ENCODE measurements around the gene TPSAB1. TPM values are rescaled to one million over a fixed set of nuclear protein-coding genes. Genes with fewer than 3 reads are reported as not detected.

The TPSAB1 gene
- total RNA-seq, 2 experiments from 2014 or later: not detected

DNA sequence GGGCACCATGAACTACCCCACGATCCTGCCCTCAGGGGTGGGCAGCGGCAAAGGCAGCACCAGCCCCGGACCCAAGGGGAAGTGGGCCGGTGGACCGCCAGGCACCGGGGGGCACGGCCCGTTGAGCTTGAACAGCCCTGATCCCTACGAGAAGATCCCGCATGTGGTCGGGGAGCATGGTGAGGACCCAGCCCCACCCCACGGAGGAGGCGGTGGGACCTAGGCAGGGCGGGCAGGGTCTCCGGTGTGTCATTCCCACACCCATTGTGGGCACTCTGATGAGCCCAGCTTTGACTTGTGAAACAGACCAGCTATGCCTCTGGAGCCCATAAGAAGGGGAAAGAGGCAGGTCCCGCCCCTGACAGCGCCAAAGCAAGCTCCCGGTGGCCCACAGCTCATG lies 38.2 kb upstream of the TPSAB1 start:
- DNase-seq (ENCODE audit: low spot score): no peak
- Histone ChIP-seq H2AFZ (ENCODE audit: low read length) (no peak overlapping the region), H3K4me2 (ENCODE audit: low read length) (no peak overlapping the region), H3K9me2 (ENCODE audit: insufficient read depth, low read length) (no peaks in the 10 kb centered on the region), H4K20me1 (ENCODE audit: insufficient read depth, low read length) (no peaks in the 10 kb centered on the region), H3K36me3 (ENCODE audit: insufficient read depth, low read length) (no peaks in the 10 kb centered on the region), H3K27ac (ENCODE audit: low read depth, low read length, poor library complexity, severe bottlenecking) (no peak overlapping the region), H3K4me3 (ENCODE audit: low read depth, low read length, poor library complexity, severe bottlenecking) (no peak overlapping the region), H3K79me2 (ENCODE audit: insufficient read depth, low read depth, low read length) (no peaks in the 10 kb centered on the region), H3K4me1 (ENCODE audit: insufficient read depth, low read length, poor library complexity, severe bottlenecking) (no peaks in the 10 kb centered on the region), H3K9me3 (ENCODE audit: low read length) (no peaks in the 10 kb centered on the region)
- intact Hi-C loops (cut with micrococcal nuclease; ENCODE audit: unreplicated experiment): no loop called here
- POLR2A ChIA-PET: no interaction called here
- TF ChIP-seq EZH2phosphoT487 (IDR thresholded peaks at IDR 0.05; ENCODE audit: borderline replicate concordance, low read depth, low read length): no peak
- TF ChIP-seq CTCF (conservative IDR thresholded peaks at IDR 0.05; ENCODE audit: low read length): no peak
- no TSS peak for BruUV-seq (replicated peaks)
- CTCF ChIA-PET (ENCODE audit: unreplicated experiment): no interaction called here

DNA sequence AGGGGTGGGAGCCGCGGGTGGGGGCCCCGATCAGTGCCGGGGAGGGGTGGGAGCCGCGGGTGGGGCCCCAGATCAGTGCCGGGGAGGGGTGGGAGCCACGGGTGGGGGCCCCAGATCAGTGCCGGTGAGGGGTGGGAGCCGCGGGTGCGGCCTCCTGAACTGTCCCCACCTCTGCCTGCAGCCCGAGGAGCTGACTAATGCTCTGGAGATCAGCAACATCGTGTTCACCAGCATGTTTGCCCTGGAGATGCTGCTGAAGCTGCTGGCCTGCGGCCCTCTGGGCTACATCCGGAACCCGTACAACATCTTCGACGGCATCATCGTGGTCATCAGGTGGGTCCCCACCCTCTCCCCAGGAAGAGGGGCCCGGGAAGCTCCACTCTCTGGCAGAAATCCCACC lies 35.6 kb upstream of the TPSAB1 start:
- Histone ChIP-seq H3K79me2 (ENCODE audit: insufficient read depth, low read depth, low read length) (no peaks in the 10 kb centered on the region), H3K9me2 (ENCODE audit: insufficient read depth, low read length) (no peaks in the 10 kb centered on the region), H3K4me1 (ENCODE audit: insufficient read depth, low read length, poor library complexity, severe bottlenecking) (no peaks in the 10 kb centered on the region), H3K4me2 (ENCODE audit: low read length) (no peak overlapping the region), H2AFZ (ENCODE audit: low read length) (no peak overlapping the region), H3K36me3 (ENCODE audit: insufficient read depth, low read length) (no peaks in the 10 kb centered on the region), H3K27ac (ENCODE audit: low read depth, low read length, poor library complexity, severe bottlenecking) (no peak overlapping the region), H4K20me1 (ENCODE audit: insufficient read depth, low read length) (no peaks in the 10 kb centered on the region), H3K9me3 (ENCODE audit: low read length) (no peaks in the 10 kb centered on the region), H3K4me3 (ENCODE audit: low read depth, low read length, poor library complexity, severe bottlenecking) (no peak overlapping the region)
- CTCF ChIA-PET (ENCODE audit: unreplicated experiment): no interaction called here
- DNase-seq (ENCODE audit: low spot score): no peak
- POLR2A ChIA-PET: no interaction called here
- no TSS peak for BruUV-seq (replicated peaks)
- intact Hi-C loops (cut with micrococcal nuclease; ENCODE audit: unreplicated experiment): no loop called here
- TF ChIP-seq CTCF (conservative IDR thresholded peaks at IDR 0.05; ENCODE audit: low read length) (no peak), EZH2phosphoT487 (IDR thresholded peaks at IDR 0.05; ENCODE audit: borderline replicate concordance, low read depth, low read length) (no peak)

GRCh38 chr16:1206326-1206725 lies 34.2 kb upstream of the TPSAB1 start:
- no peaks in the 10 kb centered on the region for H3K9me2 ChIP-seq (ENCODE audit: insufficient read depth, low read length)
- intact Hi-C loops (cut with micrococcal nuclease; ENCODE audit: unreplicated experiment): no loop called here
- H3K9me3 ChIP-seq (ENCODE audit: low read length): no peaks in the 10 kb centered on the region
- H3K4me2 ChIP-seq (ENCODE audit: low read length): no peak overlapping the region
- no peaks in the 10 kb centered on the region for H3K4me1 ChIP-seq (ENCODE audit: insufficient read depth, low read length, poor library complexity, severe bottlenecking)
- TF ChIP-seq CTCF (conservative IDR thresholded peaks at IDR 0.05; ENCODE audit: low read length) (no peak), EZH2phosphoT487 (IDR thresholded peaks at IDR 0.05; ENCODE audit: borderline replicate concordance, low read depth, low read length) (no peak)
- no peak for DNase-seq (ENCODE audit: low spot score)
- no peak overlapping the region for H2AFZ ChIP-seq (ENCODE audit: low read length)
- H4K20me1 ChIP-seq (ENCODE audit: insufficient read depth, low read length): no peaks in the 10 kb centered on the region
- ChIA-PET POLR2A (no interaction called here), CTCF (ENCODE audit: unreplicated experiment) (interaction anchor here (0.6 kb wide), 1 partner anchor 90 kb away, joined by 7 read pairs; no protein-coding TSS in a partner anchor)
- BruUV-seq (replicated peaks): no TSS peak
- no peaks in the 10 kb centered on the region for H3K36me3 ChIP-seq (ENCODE audit: insufficient read depth, low read length)
- H3K27ac ChIP-seq (ENCODE audit: low read depth, low read length, poor library complexity, severe bottlenecking): no peak overlapping the region
- H3K79me2 ChIP-seq (ENCODE audit: insufficient read depth, low read depth, low read length): no peaks in the 10 kb centered on the region
- H3K4me3 ChIP-seq (ENCODE audit: low read depth, low read length, poor library complexity, severe bottlenecking): no peak overlapping the region

All from OCI-LY7 (cell line).